ENCODE measurements around the gene SMIM27.

The SMIM27 gene

GRCh38 chr9:32572900-32573523 lies 20.9 kb downstream of the SMIM27 start, which contains the start of gene NDUFB6:
TSS of gene NDUFB6 (minus strand) at chr9:32573159. CDS start at chr9:32573060, 99 bp downstream.
- H3K9me3 ChIP-seq (ENCODE audit: control insufficient read depth, insufficient read depth, low read length), result no peaks in the 10 kb centered on the region
- peak within 1 kb of the TSS; percentile 83 for H3K9ac ChIP-seq (ENCODE audit: low read depth, low read length)
- peaks cover 3% of the 10 kb centered on the region; the same call in 1 of the 2 replicates for H3K36me3 ChIP-seq (ENCODE audit: insufficient read depth, low read length)
- 0 out of 2 replicates have a peak, but pooled peaks cover 11% of the 10 kb centered on the region for H3K4me1 ChIP-seq (ENCODE audit: insufficient read depth, low read length)

GRCh38 chr9:32573821-32574220 lies 21.7 kb downstream of the SMIM27 start:
- no peak overlapping the region for H3K9ac ChIP-seq (ENCODE audit: low read depth, low read length)
- H3K36me3 ChIP-seq (ENCODE audit: insufficient read depth, low read length), result peaks cover 3% of the 10 kb centered on the region; the same call in 1 of the 2 replicates
- H3K9me3 ChIP-seq (ENCODE audit: control insufficient read depth, insufficient read depth, low read length), result no peaks in the 10 kb centered on the region
- peaks cover 16% of the 10 kb centered on the region; the same call in 1 of the 2 replicates for H3K4me1 ChIP-seq (ENCODE audit: insufficient read depth, low read length)

- Histone ChIP-seq H3K9me3 (ENCODE audit: control insufficient read depth, insufficient read depth, low read length) (no peaks in the 10 kb centered on the region), H3K9ac (ENCODE audit: low read depth, low read length) (no peak overlapping the region), H3K4me1 (ENCODE audit: insufficient read depth, low read length) (peaks cover 16% of the 10 kb centered on the region; the same call in 1 of the 2 replicates), H3K36me3 (ENCODE audit: insufficient read depth, low read length) (peaks cover 3% of the 10 kb centered on the region; the same call in 1 of the 2 replicates)
These were observed 22.7 kb downstream of the SMIM27 start for GRCh38 chr9:32574858-32575257.

GRCh38 chr9:32577316-32577715 lies 25.2 kb downstream of the SMIM27 start:
- Histone ChIP-seq H3K9ac (ENCODE audit: low read depth, low read length) (no peak overlapping the region), H3K36me3 (ENCODE audit: insufficient read depth, low read length) (no peaks in the 10 kb centered on the region), H3K4me1 (ENCODE audit: insufficient read depth, low read length) (peaks cover 8% of the 10 kb centered on the region; the same call in 1 of the 2 replicates), H3K9me3 (ENCODE audit: control insufficient read depth, insufficient read depth, low read length) (no peaks in the 10 kb centered on the region)

- H3K36me3 ChIP-seq (ENCODE audit: insufficient read depth, low read length), result no peaks in the 10 kb centered on the region
These were observed 26.8 kb downstream of the SMIM27 start for GRCh38 chr9:32578976-32579375.

GRCh38 chr9:32579706-32580331 lies 27.7 kb downstream of the SMIM27 start:
- Histone ChIP-seq H3K9ac (ENCODE audit: low read depth, low read length) (no peak overlapping the region), H3K36me3 (ENCODE audit: insufficient read depth, low read length) (no peaks in the 10 kb centered on the region), H3K4me1 (ENCODE audit: insufficient read depth, low read length) (peaks cover 8% of the 10 kb centered on the region; the same call in 1 of the 2 replicates), H3K9me3 (ENCODE audit: control insufficient read depth, insufficient read depth, low read length) (no peaks in the 10 kb centered on the region)

More at GRCh38 chr9:32578976-32579375, 26.8 kb downstream of the SMIM27 start:
- no peaks in the 10 kb centered on the region for H3K9me3 ChIP-seq (ENCODE audit: control insufficient read depth, insufficient read depth, low read length)
- H3K9ac ChIP-seq (ENCODE audit: low read depth, low read length), result no peak overlapping the region
- peaks cover 8% of the 10 kb centered on the region; the same call in 1 of the 2 replicates for H3K4me1 ChIP-seq (ENCODE audit: insufficient read depth, low read length)

GRCh38 chr9:32580631-32581300 lies 28.6 kb downstream of the SMIM27 start:
- Histone ChIP-seq H3K4me1 (ENCODE audit: insufficient read depth, low read length) (peaks cover 8% of the 10 kb centered on the region; the same call in 1 of the 2 replicates), H3K9me3 (ENCODE audit: control insufficient read depth, insufficient read depth, low read length) (no peaks in the 10 kb centered on the region), H3K36me3 (ENCODE audit: insufficient read depth, low read length) (no peaks in the 10 kb centered on the region), H3K9ac (ENCODE audit: low read depth, low read length) (no peak overlapping the region)

- Histone ChIP-seq H3K4me1 (ENCODE audit: insufficient read depth, low read length) (peaks cover 8% of the 10 kb centered on the region; the same call in 1 of the 2 replicates), H3K36me3 (ENCODE audit: insufficient read depth, low read length) (no peaks in the 10 kb centered on the region), H3K9ac (ENCODE audit: low read depth, low read length) (no peak overlapping the region), H3K9me3 (ENCODE audit: control insufficient read depth, insufficient read depth, low read length) (no peaks in the 10 kb centered on the region)
These were observed 29.5 kb downstream of the SMIM27 start for GRCh38 chr9:32581512-32582143.

- Histone ChIP-seq H3K36me3 (ENCODE audit: insufficient read depth, low read length) (no peaks in the 10 kb centered on the region), H3K9ac (ENCODE audit: low read depth, low read length) (no peak overlapping the region), H3K9me3 (ENCODE audit: control insufficient read depth, insufficient read depth, low read length) (no peaks in the 10 kb centered on the region), H3K4me1 (ENCODE audit: insufficient read depth, low read length) (no peaks in the 10 kb centered on the region)
These were observed 32.7 kb downstream of the SMIM27 start for GRCh38 chr9:32584784-32585183.

GRCh38 chr9:32587901-32588300 lies 35.8 kb downstream of the SMIM27 start:
- H3K9me3 ChIP-seq (ENCODE audit: control insufficient read depth, insufficient read depth, low read length), result no peaks in the 10 kb centered on the region
- no peak overlapping the region for H3K9ac ChIP-seq (ENCODE audit: low read depth, low read length)

GRCh38 chr9:32589083-32589723 lies 37.1 kb downstream of the SMIM27 start:
- Histone ChIP-seq H3K9me3 (ENCODE audit: control insufficient read depth, insufficient read depth, low read length) (no peaks in the 10 kb centered on the region), H3K4me1 (ENCODE audit: insufficient read depth, low read length) (no peaks in the 10 kb centered on the region), H3K9ac (ENCODE audit: low read depth, low read length) (no peak overlapping the region), H3K36me3 (ENCODE audit: insufficient read depth, low read length) (no peaks in the 10 kb centered on the region)

More at GRCh38 chr9:32587901-32588300, 35.8 kb downstream of the SMIM27 start:
- no peaks in the 10 kb centered on the region for H3K4me1 ChIP-seq (ENCODE audit: insufficient read depth, low read length)
- H3K36me3 ChIP-seq (ENCODE audit: insufficient read depth, low read length), result no peaks in the 10 kb centered on the region

- Histone ChIP-seq H3K9me3 (ENCODE audit: control insufficient read depth, insufficient read depth, low read length) (no peaks in the 10 kb centered on the region), H3K9ac (ENCODE audit: low read depth, low read length) (no peak overlapping the region), H3K4me1 (ENCODE audit: insufficient read depth, low read length) (no peaks in the 10 kb centered on the region), H3K36me3 (ENCODE audit: insufficient read depth, low read length) (no peaks in the 10 kb centered on the region)
These were observed 38.3 kb downstream of the SMIM27 start for GRCh38 chr9:32590476-32590875.

- no peaks in the 10 kb centered on the region for H3K4me1 ChIP-seq (ENCODE audit: insufficient read depth, low read length)
- H3K36me3 ChIP-seq (ENCODE audit: insufficient read depth, low read length), result no peaks in the 10 kb centered on the region
- no peaks in the 10 kb centered on the region for H3K9me3 ChIP-seq (ENCODE audit: control insufficient read depth, insufficient read depth, low read length)
- no peak overlapping the region for H3K9ac ChIP-seq (ENCODE audit: low read depth, low read length)
These were observed 38.8 kb downstream of the SMIM27 start for GRCh38 chr9:32590898-32591297.
